Erythroblast (primary cell): ENCODE data around the gene AMOTL1.
"Not testable (repeated sequence)": the region's sequence is repeated elsewhere in the genome, so short reads cannot be mapped to it uniquely, and the experiment has no call there.

Experiments
- GATA1 ChIP-seq: IDR thresholded peaks from 2 replicates; pipeline ENCODE4 v1.6.1; 2011; ENCODE audit warnings: low read depth, mild to moderate bottlenecking, control low read depth, low read length, moderate library complexity
- POLR2A ChIP-seq: IDR thresholded peaks from 2 replicates; pipeline ENCODE4 v1.6.1; 2011; ENCODE audit warnings: mild to moderate bottlenecking, low read length

DNA sequence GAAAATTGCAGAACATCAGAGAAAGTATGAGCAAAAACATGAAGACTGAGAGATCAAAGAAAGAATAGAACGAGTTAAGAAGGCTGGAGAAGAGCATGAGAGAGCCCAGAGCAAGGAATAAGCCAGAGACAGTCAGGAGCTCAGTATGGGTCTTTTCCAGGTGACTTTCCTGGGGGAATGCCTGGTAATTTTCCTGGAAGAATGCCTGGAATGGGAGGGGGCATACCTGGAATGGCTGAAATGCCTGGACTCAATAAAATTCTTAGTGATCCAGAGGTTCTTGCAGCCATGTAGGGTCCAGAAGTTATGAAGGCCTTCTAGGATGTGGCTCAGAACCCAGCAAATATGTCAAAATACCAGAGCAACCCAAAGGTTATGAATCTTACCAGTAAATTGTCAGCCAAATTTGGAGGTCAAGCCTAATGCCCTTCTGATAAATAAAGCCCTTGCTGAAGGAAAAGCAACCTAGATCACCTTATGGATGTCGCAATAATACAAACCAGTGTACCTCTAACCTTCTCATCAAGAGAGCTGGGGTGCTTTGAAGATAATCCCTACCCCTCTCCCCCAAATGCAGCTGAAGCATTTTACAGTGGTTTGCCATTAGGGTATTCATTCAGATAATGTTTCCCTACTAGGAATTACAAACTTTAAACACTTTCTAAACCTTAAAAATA lies 145.7 kb downstream of the AMOTL1 start:
- not testable (repeated sequence) for TF ChIP-seq POLR2A, GATA1
